GM21367 (cell line): Measurements from ENCODE around the gene PPP1R15B.
"Not testable (repeated sequence)": the region's sequence is repeated elsewhere in the genome, so short reads cannot be mapped to it uniquely, and the experiment has no call there.

Source experiments
- ATAC-seq: cut with Tn5 transposase; IDR thresholded peaks from one replicate; pipeline ENCODE4 v1.9.1; 2021; ENCODE audit not compliant: unreplicated experiment

PPP1R15B gene

DNA sequence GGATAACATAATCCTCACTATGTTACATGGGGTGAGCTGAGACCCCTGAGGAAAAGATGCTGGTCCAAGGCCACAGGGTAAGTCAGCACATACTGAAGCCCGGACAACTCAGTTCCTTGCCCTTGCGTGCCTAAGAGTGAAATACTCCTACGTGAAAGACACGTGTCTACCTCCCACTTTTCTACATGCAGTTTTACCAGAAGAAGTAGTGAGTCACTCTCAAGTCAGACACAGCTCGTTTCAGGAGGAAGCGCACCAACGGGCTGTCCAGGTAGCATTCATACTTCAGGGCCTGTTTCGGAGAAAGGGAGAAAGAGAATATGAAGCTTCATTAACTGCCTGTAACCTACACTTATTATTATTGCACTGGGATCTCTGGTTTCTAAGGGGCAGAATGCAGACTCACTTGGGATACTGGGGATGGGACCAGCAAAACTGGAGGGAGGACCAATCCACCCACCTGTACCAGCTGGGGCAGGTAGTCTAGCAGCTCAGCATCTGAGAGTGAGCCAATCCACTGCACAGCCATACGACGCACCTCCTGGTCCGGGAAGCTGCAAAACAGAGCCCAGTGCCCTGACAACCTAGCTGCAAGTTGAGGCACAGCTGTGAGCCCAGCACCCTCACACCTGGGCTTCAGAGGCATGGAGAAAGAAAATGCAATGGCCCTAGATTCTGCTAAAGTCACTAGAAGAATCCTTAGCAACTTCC is 32.4 kb upstream of the PPP1R15B start:
- no peak for ATAC-seq

DNA sequence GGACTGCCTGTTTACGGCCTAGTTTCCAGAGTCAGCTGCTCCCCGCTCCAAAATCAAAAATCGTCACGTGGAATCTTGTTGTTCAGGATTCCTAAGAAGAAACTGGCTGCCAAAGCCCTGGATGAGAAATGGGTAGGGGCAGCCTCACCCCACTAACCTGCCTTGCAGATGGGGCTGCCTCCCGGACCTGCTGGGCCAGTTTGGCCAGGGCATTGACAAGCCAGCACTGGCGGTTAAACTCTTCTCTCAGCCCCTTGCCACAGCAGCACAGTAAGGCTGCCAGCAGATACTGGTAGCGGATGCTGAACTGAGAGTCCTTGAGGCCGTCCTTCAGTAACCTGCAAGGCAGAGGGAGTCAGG is 31.6 kb upstream of the PPP1R15B start:
- ATAC-seq, result no peak

DNA sequence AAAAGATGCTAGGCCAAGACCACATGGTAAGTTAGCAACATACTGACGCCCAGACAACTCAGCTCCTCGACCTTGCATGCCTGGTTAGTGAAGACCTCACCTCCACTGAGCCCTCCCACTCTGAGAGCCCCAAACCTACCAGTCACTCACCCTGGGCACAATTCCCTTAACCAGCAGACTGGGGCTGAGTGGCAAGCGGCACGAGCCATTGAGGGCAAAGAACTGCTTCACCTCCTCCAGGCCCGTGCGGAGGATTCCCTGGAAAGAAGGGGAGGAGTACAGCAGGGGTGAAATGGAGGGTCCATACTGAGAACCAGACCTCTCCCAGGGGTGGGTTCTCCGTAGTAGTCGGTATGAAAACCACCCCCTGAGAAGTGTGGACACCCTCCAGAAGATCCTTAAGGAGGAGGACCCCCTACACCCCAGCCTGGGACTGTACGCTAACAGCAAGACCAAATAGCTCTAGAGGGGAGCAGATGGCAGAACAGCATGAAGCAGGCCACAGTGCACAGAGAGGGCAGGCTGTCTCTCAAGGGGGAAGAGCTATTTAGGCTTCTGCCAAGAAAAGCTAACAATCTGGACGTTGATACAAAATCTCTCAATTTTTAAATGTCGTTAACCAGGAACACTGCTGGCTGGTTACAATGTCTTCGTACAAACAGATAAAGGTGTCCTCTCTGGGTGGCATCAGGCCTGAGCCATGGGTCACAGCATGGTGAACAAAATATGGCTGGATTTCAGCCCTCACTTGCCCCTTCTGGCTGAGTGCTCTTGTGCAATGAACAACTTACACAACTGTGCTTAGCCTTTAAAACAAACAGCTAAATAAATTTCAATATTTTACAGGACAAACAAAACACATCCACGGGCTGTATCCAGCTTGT is 31.0 kb upstream of the PPP1R15B start:
- ATAC-seq, result no peak

DNA sequence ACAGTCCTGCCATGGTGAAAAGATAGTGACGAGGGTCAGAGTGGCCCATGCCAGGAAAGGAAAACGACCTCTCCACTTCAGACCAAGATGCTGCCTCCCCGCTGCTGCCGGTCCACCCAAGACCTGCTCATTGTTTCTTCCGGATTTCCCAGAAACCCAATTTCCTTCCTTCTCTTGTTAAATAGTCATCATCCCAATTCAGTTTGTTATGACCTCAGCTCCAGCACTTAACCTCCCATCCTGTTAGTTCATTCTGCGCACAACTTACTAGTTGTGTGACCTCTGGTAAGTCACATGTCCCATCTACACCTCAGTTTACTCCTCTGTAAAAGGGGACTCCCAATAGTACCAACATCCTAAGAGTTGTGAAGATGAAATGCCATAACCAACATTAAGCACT is 29.9 kb upstream of the PPP1R15B start:
- no peak for ATAC-seq

DNA sequence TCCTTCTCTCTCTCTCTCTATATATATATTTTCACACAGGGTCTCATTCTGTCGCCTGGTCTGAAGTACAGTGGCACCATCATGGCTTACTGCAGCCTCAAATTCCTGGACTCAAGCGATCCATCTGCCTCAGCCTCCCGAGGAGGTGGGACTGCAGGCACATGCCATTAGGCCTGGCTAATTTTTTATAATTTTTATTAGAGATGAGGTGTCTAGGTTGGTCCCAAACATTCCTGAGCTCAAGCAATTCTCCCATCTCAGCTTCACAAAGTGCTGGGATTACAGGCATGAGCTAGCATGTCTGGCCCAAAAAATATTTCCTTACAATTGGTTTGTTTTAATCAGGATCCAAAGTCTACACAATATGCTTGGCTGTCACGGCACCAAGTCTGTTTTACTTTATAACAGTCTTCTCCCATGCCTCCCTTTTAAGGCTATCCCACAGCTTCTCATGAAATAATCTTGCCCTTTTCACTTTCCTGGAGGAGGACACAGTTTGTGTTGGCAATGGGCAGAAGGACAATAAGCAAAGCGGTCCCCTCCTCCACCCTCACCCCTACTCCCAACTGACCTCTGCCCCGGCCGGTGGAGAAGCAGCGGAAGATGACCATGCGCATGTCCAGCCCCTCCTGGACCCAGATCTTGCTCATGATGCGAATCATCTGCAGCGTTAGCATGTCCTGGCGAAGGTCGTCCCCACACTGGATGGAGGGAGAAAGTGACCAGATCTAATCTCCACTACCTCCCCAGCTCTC is 28.2 kb upstream of the PPP1R15B start:
- ATAC-seq, result no peak

DNA sequence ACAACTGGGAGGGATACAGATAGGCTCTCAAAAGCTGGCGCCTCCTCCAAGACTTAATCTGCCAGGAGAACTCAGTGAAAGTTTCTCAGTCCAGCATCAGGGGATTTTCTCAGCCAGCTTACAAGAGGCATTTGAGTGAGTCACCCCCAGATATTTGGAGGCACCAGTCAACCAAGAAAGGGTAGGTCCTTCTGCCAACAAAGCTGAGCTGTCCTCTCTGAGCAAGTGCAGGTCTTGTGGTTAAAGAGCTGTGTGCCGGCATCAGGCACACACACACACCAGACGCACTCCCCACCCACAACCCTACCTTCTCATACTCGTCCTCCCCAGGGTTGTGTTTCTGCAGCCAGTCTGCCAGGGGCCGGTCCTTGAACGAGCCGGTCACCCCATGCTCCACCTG is 27.0 kb upstream of the PPP1R15B start:
- ATAC-seq, result no peak

DNA sequence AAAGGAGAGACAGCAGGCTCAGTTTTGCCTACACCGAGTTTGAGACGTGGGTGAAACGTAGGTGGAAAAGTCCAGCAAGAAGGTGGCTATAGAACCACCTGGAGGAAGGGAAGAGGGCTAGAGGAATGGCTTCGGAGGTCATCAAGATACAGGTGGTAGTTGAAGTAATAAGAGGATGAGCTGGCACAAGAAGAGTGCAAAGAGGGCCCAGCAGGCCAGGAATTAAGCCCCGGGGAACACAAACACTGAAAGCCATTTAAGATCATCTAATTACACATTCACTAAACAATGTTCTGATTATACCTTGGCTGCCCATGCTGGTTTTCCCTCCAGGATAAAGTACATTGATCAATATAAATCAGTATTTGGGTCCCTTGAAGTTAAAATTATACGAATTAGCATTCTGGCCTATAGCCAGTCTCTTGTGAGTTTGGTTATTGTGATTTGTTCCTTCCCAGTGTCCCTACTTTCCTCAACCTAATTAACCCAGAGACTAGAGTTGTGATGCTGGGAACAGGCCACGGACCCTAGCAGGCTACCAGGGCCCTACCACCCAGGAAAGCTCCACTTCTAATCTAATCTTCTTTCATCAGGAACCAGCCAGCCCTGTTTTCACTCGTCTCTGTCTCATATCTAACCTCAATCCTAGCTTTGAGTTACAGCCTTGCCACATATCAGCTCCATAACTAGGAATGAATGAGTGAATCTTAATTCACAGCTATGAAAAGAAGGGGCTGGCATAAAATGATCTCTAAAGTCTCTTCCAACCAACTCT is 26.4 kb upstream of the PPP1R15B start:
- ATAC-seq, result no peak

DNA sequence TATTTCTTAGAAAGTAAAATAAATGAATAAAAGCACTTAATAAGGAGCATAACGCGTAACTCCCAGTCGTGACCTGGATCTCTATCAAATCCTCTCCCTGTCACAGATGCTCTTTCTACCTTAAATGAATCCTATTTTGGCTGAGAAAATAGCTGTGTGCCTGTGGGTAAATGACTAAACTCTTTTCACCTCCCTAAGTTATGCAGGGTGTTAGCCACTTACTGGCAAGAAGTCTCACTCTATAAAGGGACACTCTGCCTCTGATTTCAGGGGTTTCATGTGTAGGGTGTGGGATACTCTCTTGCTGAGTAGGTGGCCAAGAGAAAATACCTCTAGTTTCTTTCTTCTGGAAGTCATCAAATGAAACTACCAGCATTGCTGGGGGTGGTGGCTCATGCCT is 24.3 kb upstream of the PPP1R15B start:
- ATAC-seq, result no peak

DNA sequence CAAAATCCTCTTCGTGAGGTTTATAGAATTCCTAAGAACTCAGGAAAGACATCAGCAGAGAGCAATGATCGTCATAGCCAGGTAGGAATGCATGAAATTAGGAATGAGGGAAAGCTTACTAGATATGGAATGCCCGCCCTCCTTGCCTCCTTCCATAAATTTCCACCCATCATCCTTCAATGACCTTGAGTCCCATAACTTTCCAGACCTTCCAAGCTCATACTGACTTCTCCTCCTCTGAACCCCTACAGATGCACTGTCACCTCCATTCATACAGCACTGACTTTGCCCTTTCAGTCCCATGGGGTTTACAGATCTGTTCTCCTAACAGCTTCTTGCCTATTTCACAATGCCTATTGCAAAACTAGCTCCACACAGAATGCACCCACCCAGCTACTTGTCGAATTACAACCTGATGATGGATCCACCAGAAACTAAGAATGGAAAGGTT is 23.8 kb upstream of the PPP1R15B start:
- no peak for ATAC-seq

DNA sequence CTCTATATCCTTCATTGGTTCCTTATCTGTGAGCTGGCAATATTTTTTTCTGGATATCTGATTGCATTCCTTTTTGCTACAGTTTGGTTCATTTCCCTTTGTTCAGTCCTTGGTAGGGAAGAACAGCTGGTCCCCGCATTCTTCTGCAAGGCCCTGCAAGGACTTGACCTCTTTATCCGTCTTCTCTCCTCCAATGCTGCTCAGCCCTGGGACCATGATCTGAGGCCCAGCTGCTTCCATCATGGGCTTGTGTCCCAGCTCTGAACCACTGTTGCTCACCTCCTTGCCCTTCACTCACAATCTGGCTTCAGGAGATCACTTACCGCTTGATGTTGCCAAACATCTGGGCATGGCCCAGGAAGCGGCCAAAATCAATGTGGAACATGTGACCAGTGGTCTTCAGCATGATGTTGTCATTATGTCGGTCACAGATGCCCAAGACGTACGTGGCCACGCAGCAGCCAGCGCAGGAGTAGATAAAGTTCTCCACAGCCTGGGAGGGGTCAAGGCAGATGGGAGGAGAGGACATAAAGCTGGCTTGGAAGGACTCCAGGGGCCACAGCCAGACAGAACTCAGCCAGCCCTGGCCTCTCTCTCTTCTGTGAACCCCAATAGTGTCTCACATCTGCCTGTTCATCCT is 22.6 kb upstream of the PPP1R15B start:
- no peak for ATAC-seq

DNA sequence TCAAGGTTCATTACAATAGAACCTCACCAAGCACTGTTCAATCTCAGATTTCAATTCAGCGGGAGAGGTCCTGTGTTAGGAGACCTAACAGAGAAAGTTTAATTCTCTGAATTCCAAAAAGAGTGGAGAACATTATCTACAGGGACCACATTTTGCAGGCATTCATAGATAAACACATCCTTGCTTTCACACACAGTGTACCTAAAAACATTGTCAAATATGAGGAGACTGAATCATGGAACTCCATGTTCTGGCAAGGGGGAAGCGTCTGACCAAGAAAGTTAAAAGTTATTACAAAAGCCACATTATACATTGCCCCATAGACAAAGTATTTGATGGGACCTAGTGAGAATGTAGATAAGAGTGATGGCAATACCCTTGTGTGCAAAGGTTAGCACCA is 21.1 kb upstream of the PPP1R15B start:
- ATAC-seq, result no peak

DNA sequence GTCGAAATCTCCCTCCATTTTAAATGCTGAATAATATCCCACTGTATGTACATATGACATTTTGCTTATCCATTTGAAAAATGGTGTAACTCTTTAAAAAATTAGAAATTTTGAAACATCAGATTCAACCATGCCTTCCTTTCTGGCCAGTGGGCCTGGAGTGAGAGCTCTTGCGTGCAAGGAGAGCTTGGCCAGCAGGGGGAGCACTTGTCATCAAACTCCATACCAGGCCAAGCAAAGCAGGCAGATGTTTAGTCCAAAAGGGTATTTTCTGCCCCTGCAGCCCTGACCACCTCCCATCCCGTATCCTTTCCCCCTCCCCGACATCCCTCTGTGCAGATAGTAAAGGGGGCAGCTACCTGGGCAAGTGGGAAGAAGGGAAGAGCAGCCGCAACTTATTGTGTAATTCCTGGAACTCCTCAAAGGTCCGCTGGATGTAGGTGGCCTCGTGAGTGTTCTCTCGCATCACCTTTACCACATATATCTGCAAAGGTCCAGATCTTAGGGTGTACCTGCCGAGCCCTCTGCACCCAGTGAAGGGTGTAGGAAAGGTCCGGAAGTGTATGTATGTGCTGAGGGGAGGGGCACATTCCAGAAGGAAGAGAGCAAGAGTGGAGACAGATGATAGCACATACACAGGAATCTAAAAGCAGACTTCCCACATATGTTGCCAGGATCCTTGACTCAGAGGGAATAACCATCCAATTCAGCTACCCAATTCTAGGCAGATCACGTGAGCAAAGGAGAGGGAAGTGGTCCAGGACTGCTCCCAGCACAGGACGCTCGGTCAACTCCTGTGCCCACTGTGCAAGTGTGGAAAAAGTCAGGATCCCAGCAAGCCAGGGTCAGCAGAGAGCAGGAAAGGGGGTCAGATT is 19.9 kb upstream of the PPP1R15B start:
- ATAC-seq, result no peak

DNA sequence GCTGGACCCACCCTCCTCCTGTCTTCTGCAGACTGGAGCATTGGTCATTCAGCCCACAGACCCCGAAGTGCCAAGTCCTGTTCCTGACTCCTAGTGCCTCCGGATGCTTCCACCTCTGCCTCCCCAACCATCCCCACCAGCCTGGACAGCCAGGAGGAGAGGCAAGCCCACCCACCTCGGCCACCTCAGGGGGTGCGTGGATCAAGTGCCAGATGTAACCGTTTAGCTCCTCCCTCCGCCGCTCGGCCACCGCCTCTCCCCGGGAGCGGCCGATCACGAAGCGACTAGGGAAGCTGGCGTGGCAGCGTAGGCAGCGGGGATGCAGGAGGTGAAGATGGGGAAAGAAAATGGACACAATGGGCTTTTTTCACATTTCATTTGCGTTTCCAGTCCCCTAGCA is 18.1 kb upstream of the PPP1R15B start:
- ATAC-seq, result no peak

DNA sequence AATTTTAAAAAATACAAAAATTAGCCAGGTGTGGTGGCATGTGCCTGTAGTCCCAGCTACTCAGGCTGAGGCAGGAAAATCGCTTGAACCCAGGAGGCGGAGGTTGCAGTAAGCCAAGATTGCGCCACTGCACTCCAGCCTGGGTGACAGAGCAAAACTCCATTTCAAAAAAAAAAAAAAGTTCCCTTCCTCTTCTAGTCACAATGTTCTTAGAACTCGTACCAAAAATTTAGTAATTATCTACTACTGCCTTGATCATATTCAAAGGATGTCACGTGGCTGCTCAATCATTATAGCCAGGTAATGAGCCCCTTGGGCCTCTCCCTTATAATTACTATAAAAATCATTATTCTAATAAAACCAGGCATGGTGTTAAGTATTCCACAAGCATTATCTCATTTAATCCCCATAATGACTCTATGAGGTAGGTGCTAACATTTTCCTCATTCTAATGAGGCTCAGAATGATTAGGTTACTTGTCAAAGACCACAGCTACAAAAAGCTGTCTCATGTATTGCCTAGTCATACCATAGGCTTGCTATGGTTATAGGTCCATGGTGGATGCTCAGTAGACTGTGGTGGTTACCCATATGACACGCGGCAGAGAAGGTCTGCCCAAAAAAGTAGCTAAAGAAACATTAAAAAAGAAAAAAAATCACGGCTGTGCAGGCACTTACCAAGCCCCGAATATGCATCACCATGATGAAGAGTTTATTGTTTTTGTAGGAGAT is 15.5 kb upstream of the PPP1R15B start:
- no peak for ATAC-seq

DNA sequence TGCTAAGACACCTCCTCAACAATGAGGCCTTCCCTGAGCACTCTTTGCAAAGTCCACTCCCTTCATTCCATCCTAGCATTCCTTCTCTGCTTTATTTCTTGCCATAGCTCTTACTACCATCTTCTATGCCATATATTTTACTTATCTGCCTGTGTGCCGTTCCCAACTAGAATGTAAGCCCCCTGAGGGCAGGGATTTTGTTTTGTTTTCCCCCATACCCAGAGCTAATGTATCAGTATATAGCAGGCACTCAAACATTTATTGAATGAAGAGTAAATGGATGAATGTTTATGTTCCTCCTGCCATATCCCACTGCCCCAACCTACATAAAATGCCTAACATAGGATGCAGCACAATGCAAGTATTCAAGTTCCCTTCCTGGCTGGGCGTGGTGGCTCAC is 14.9 kb upstream of the PPP1R15B start:
- ATAC-seq, result no peak

DNA sequence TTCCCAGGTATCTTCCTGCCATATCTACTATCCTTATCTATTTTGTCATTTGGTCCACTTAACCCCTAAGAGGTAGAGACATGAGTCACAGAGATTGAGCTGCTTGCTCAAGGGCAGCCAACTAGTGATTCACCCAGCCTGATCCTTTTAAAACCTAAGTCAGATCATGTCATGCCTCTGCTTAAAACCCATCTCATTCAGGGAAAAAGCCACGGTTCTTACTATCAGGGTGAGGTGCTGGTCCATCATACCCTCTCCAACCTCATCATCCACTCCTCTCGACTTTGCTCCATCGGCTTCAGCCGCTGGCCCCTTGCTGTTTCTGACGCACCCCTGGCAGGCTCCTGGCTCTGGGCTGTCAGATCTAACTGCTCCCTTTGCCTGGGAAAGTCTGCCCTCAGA is 14.4 kb upstream of the PPP1R15B start:
- no peak for ATAC-seq

DNA sequence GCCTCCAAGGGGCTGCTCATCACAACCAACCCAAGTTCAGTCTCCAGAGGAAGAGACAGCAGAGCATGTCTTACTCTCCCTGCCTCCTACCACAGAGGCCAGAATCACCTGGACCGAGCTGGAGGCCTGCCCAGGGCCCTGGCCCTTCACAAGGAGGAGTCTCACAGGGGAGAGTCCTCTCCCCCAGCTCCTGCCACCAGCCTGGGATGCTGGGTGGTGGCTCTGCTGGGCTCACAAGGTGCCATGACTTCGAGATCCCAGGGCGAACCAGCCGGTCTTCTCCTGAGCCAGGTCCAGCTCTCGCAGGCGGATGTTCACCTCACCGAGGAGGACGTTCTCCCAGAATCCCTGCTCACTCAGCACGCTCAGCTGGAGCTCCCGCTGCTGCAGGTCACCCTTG is 13.0 kb upstream of the PPP1R15B start:
- no peak for ATAC-seq

DNA sequence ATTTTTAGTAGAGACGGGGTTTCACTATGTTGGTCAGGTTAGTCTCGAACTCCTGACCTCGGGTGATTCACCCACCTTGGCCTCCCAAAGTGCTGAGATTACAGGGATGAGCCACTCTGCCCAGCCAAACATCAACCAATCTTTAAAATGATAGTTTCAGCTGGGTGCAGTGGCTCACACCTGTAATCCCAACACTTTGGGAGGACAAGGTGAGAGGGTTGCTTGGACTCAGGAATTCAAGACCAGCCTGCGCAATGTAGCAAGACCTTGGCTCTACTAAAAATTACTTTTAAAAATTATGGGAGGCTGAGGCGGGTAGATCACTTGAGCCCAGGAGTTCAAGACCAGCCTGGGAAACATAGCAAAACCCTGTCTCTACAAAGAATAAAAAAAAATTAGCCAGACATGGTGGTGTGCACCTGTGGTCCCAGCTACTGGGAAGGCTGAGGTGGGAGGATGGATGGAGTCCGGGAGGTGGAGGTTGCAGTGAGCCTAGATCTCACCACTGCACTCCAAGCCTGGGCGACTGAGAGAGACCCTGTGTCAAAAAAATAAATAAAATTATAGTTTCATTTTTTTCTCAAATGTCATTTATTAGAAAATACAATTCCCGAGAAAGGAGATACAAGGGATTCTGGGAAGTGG is 10.6 kb upstream of the PPP1R15B start:
- ATAC-seq, result not testable (repeated sequence)
